Stimulated activated effector memory CD8-positive, alpha-beta T cell treated with anti-CD3 and anti-CD28 coated beads, Interleukin-12 subunit alpha, Interleukin-12 subunit beta, amount 100 ng/mL, for 72 hours (primary cell): ENCODE results near the gene INF2.

Experiments used
- ATAC-seq: fragments of 150-1000 bp; cut with Tn5 transposase; 2 replicates; pipeline ENCODE4 v1.10.0; 2021
- DNase-seq, 2 donors: peaks; one replicate each; pipeline ENCODE4 v3.0.0; 2021 to 2022; ENCODE audit warnings: low spot score in 2 of 2
- H3K27ac Mint-ChIP-seq: one replicate; pipeline ENCODE4 v1.8.0; 2022; ENCODE audit warnings: mild to moderate bottlenecking, mixed read lengths
- H3K36me3 Mint-ChIP-seq: one replicate; pipeline ENCODE4 v1.8.0; 2022; ENCODE audit warnings: mild to moderate bottlenecking, mixed read lengths
- H3K4me1 Mint-ChIP-seq: one replicate; pipeline ENCODE4 v1.8.0; 2022; ENCODE audit warnings: mixed read lengths
- H3K4me3 Mint-ChIP-seq: one replicate; pipeline ENCODE4 v1.8.0; 2022; ENCODE audit warnings: mild to moderate bottlenecking, mixed read lengths
- H3K9me3 Mint-ChIP-seq: one replicate; pipeline ENCODE4 v1.8.0; 2022; ENCODE audit warnings: mixed read lengths

The INF2 gene

DNA sequence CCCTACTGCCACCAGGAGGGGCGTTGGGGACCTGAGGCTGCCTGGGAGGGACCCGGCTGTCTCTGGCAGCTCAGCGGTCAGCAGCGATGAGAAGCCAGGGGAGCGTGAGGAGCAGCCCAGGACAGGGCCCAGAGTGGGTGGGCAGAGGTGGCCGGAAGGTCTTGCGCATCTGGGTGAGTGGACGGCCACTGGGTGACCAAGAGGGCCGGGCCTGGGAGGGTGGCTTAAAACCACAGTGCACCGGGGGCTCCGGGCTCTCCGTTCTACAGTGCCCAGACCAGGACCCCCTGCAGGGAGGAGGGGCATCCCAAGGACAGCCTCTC is 10.0 kb downstream of the INF2 start:
- Mint-ChIP-seq H3K36me3 (peaks cover 10% of the 10 kb centered on the region), H3K9me3 (no peaks in the 10 kb centered on the region), H3K4me3 (no peak overlapping the region), H3K27ac (no peak overlapping the region), H3K4me1 (peaks cover 20% of the 10 kb centered on the region)
- no peak for DNase-seq
- ATAC-seq = no peak

DNA sequence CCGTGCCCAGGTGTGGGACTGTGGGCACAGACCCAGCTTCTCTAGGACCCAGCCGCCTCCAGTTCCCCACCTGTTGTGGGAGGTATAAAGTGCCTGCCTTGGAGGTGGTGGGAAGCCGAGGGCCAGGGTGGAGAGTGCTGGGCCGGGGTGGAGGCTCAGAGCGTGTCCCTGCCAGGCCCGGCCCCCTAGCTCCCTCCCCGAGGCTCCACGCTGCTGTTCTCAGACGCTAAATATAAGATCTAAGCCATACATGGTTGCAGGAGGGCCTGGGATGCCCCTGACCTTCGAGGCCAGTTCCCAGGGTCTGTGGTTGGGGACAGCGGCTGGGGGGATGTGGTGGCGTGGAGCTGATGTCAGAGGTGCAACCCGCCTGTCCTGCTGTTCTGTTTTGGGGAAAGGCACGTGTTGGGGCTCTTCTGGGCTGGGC is 10.8 kb downstream of the INF2 start:
- H3K9me3 Mint-ChIP-seq = no peaks in the 10 kb centered on the region
- H3K27ac Mint-ChIP-seq = no peak overlapping the region
- H3K4me1 Mint-ChIP-seq = peaks cover 11% of the 10 kb centered on the region
- no peak overlapping the region for H3K4me3 Mint-ChIP-seq
- ATAC-seq (no peak), DNase-seq (no peak)
- H3K36me3 Mint-ChIP-seq = peaks cover 6% of the 10 kb centered on the region

DNA sequence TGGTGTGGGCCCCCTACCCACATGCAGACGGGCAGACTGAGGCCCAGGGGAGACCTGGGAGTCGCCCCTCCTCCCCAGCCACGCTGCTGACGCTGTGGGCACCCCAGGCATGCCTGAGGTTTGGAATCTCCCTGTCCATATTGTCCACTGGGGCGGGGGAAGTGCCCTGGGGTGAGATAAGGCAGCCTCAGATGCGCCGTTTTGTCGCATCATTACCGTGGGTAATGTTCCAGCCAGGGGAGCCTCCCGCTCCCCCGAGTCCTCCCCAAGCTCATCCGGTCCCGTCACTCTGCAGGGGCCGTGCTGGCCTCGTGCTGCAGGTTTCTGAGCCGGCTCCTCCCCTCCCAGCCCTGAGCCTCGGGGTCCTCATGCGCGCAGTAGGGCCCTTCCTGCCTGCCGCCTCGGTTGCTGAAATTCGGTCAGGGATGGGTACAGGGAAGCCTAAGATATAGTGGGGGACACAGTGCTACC is 11.4 kb downstream of the INF2 start:
- Mint-ChIP-seq H3K4me3 (no peak overlapping the region), H3K9me3 (no peaks in the 10 kb centered on the region), H3K4me1 (peaks cover 6% of the 10 kb centered on the region), H3K36me3 (peaks cover 6% of the 10 kb centered on the region), H3K27ac (no peak overlapping the region)
- DNase-seq = no peak
- no peak for ATAC-seq

DNA sequence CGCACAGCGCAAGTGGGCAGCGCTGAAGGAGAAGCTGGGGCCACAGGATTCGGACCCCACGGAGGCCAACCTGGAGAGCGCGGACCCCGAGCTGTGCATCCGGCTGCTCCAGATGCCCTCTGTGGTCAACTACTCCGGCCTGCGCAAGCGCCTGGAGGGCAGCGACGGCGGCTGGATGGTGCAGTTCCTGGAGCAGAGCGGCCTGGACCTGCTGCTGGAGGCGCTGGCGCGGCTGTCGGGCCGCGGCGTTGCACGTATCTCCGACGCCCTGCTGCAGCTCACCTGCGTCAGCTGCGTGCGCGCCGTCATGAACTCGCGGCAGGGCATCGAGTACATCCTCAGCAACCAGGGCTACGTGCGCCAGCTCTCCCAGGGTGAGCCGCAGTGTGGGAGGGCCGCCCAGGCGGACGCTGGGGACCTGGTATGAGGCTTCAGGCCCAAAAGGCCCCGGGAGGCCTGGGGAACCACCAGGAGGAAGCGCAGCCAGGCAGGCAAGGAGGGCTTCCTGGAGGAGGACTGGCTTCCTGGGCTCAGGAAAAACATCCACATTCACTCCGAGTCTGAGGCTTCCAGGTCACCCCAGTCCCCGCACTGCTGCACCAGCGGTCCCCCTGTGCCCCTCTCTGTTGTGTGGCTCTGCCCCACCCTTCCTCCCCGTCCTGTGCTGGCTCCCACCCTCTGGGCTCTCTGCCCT is 12.1 kb downstream of the INF2 start:
- Mint-ChIP-seq H3K36me3 (peaks cover 6% of the 10 kb centered on the region), H3K4me1 (no peaks in the 10 kb centered on the region), H3K4me3 (no peak overlapping the region), H3K27ac (no peak overlapping the region), H3K9me3 (no peaks in the 10 kb centered on the region)
- DNase-seq (no peak), ATAC-seq (no peak)

DNA sequence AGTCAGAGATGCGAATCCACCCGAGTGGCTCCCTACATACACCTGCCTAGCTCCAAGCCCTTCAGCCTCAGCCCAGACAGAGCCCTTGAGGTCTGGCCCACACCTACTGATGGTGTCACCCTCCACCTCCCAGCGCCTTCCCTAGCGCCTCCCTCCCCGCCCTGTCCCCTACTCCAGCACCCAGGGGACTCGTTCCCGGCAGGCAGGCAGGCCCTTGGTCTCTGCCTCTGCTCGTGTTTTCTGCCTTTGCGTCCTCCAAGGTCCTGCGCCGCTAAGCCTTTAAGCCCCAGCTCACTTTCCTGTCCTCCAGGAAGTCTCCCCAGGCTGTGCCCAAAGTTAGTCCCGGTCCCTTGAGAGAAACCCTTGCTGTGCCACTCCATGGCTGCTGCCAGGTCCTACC is 12.7 kb downstream of the INF2 start:
- Mint-ChIP-seq H3K36me3 (peaks cover 6% of the 10 kb centered on the region), H3K27ac (no peak overlapping the region), H3K4me3 (no peak overlapping the region), H3K9me3 (no peaks in the 10 kb centered on the region), H3K4me1 (no peaks in the 10 kb centered on the region)
- ATAC-seq (no peak), DNase-seq (no peak)

DNA sequence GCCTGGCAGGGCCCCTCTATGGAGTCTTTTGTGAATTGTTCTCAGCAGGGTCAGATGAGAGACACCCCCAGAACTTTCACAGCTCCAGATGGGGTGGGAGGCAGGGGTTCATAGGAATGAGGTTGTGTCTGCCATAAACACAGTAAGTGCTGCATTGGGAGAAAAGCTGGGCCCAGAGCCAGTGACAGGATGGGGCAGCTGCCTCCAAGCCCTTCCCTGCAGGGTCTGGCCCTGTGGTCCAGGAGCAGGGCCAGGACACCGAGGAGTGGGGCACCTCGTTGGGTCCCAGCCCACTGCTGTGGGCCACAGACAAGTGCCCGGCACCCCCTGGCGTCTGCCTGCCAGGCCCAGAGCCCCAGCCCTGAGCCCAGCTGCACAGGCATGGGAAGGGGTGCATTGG is 13.3 kb downstream of the INF2 start:
- Mint-ChIP-seq H3K4me1 (no peaks in the 10 kb centered on the region), H3K36me3 (peaks cover 6% of the 10 kb centered on the region), H3K4me3 (no peak overlapping the region), H3K9me3 (no peaks in the 10 kb centered on the region), H3K27ac (no peak overlapping the region)
- DNase-seq (no peak), ATAC-seq (no peak)

DNA sequence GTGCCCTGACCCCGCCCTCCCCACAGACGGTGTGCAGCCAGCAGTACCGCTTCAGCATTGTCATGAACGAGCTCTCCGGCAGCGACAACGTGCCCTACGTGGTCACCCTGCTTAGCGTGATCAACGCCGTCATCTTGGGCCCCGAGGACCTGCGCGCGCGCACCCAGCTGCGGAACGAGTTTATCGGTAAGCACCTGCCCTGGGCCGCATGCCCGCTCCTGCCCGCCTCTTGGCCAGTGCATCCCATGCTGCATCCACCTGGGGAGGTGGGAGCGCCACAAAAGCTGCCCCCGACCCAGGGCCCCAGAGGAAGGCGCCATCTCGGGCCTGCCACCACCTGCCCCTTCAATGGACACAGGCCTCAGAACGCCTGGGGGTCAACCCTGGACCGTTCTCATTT is 13.9 kb downstream of the INF2 start:
- no peaks in the 10 kb centered on the region for H3K9me3 Mint-ChIP-seq
- ATAC-seq = no peak

DNA sequence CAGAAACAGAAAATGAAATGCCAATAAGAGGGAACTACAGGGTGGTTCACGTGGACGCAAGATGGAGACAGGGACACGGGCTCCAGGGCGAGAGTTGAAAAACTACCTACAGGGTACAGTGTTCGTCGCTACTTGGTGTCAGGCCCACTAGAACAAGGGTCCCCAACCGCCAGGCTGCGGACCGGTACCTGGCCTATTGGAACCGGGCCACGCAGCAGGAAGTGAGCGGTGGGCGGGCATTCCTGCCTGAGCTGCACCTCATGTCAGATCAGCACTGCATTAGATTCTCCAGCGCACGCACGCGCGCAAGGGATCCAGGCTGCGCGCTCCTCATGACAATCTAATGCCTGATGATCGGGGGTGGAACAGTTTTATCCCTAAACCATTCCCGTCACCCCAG is 14.8 kb downstream of the INF2 start:
- DNase-seq (no peak), ATAC-seq (no peak)
- Mint-ChIP-seq H3K36me3 (peaks cover 12% of the 10 kb centered on the region), H3K27ac (no peak overlapping the region), H3K4me1 (peaks cover 6% of the 10 kb centered on the region), H3K4me3 (no peak overlapping the region), H3K9me3 (no peaks in the 10 kb centered on the region)

More for the DNA sequence above, 13.9 kb downstream of the INF2 start:
- DNase-seq = no peak
- Mint-ChIP-seq H3K27ac (no peak overlapping the region), H3K36me3 (peaks cover 6% of the 10 kb centered on the region), H3K4me3 (no peak overlapping the region), H3K4me1 (no peaks in the 10 kb centered on the region)

DNA sequence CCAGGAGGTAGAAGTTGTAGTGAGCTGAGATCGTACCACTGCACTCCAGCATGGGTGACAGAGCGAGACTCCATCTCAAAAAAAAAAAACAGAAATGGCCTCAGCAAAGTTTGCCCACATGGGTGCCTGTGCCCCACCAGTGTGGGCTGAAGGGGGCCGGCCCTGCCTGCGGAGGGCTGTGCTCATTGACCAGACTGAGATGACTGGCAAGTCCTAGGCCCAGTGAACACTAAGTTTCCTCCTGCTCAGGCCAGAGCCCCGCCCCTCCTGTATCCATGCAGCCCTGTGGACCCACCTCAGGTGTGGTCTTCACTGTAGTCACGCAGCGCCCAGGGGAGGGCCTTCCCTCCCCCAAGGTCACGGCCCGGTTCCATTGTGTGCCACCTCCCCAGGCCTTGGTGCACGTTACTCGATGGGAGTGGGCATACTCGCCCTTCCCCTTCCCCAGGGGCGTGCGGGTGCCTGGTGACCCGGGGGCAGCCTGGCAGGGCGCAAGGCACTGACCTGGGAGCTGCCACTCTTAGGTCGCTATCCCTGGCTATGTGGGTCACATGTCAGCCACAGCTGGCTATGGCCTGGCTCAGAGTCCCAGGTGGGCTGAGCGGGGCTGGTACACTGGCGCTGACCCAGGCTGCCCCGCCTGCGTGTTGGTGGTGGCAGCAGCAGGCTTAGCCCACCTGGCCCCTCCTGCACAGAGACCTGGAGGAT is 16.1 kb downstream of the INF2 start:
- Mint-ChIP-seq H3K9me3 (no peaks in the 10 kb centered on the region), H3K4me3 (no peak overlapping the region), H3K4me1 (peaks cover 6% of the 10 kb centered on the region), H3K36me3 (peaks cover 12% of the 10 kb centered on the region), H3K27ac (no peak overlapping the region)
- DNase-seq = no peak
- ATAC-seq = no peak

DNA sequence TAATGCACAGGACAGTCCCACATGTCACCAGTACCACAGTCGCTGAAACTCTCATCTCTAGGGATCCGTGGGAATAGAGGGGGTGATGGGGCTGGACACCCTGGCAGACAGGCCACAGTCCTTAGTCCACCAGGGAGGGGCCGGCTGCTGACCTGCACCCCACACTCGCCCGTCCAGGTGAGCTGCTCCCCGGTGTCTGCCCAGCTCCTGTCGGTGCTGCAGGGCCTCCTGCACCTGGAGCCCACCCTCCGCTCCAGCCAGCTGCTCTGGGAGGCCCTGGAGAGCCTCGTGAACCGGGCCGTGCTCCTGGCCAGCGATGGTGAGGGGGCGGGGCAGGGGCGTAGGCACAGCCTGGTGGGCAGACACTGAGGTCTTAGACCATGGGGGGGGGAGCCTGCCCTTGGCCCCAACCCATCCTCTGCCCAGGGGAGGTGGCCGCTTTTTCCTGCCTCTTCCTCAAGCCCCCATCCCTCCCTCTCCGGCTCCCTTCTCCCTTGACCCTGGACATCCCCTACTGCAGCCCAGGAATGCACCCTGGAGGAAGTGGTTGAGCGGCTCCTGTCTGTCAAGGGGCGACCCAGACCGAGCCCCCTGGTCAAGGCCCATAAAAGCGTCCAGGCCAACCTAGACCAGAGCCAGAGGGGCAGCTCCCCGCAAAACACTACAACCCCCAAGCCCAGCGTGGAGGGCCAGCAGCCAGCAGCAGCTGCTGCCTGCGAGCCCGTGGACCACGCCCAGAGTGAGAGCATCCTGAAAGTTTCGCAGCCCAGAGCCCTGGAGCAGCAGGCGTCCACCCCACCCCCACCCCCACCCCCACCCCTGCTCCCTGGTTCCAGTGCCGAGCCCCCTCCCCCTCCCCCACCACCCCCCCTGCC is 17.6 kb downstream of the INF2 start:
- ATAC-seq (no peak), DNase-seq (no peak)
- Mint-ChIP-seq H3K36me3 (peaks cover 8% of the 10 kb centered on the region), H3K27ac (no peak overlapping the region), H3K4me3 (no peak overlapping the region), H3K4me1 (peaks cover 6% of the 10 kb centered on the region), H3K9me3 (no peaks in the 10 kb centered on the region)

DNA sequence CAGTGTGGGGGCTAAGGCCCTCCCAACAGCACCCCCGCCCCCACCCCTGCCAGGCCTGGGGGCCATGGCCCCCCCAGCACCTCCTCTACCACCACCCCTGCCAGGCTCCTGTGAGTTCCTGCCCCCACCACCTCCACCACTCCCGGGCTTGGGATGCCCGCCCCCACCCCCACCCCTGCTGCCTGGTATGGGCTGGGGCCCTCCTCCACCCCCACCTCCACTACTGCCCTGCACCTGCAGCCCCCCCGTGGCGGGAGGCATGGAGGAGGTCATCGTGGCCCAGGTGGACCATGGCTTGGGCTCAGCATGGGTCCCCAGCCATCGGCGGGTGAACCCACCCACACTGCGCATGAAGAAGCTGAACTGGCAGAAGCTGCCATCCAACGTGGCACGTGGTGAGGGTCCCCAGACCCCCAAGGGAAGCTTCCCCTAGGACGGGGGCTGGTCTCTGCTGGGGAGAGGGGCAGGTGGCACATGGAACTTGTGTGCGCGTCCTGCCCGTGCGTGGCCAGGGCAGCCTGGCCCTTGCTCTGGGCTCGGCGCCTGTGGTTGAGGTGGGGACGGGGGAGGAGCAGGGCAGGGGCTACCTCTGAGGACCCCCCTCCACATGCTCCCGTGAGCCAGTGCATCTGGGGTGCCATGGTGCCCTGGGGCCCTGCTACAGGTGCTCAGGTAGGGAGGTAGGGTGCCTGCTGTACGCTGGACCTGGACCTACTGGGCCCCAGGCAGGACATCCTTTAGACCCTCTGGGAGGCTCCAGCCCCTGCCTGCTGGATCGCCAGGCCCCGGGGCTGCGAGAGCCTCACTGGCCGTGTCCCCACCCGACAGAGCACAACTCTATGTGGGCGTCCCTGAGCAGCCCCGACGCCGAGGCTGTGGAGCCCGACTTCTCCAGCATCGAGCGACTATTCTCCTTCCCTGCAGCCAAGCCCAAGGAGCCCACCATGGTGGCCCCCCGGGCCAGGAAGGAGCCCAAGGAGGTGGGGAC is 18.5 kb downstream of the INF2 start:
- Mint-ChIP-seq H3K4me1 (peaks cover 6% of the 10 kb centered on the region), H3K9me3 (no peaks in the 10 kb centered on the region), H3K36me3 (peaks cover 8% of the 10 kb centered on the region), H3K27ac (no peak overlapping the region), H3K4me3 (no peak overlapping the region)
- DNase-seq (no peak), ATAC-seq (no peak)

DNA sequence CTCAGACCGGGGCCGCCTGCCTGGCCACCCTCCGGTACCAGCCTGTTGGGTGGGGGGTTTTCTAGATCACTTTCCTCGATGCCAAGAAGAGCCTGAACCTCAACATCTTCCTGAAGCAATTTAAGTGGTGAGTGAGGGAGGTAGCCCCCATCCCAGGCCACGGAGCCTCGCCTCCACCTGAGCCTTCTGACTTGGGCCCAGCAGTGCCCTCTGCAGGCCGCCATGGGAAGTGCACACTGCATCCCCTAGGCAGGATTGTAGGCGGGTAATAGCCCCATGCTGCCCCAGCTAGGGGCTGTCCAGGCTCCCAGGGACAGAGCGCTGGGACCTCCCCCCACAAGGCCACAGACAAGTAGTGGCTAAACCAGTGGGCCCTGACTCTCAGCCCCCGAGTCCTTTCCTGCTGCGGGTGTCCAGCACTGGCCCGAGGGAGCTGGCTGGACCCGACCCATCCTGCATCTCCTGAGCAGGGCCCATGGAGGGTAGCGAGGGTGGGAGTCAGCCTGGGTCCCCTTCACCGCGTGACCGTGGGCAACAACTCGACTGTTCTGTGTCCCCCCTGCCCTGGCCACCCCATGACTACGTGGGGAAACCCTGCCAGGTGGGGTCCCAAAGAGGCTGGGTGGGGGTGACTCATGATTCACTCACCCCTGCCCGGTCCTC is 19.3 kb downstream of the INF2 start:
- no peaks in the 10 kb centered on the region for H3K9me3 Mint-ChIP-seq
- H3K4me3 Mint-ChIP-seq = no peak overlapping the region
- H3K27ac Mint-ChIP-seq = no peak overlapping the region
- DNase-seq (peak; percentile 70 to 85), ATAC-seq (peak; percentile 70)
- H3K4me1 Mint-ChIP-seq = peaks cover 6% of the 10 kb centered on the region
- peaks cover 12% of the 10 kb centered on the region for H3K36me3 Mint-ChIP-seq

DNA sequence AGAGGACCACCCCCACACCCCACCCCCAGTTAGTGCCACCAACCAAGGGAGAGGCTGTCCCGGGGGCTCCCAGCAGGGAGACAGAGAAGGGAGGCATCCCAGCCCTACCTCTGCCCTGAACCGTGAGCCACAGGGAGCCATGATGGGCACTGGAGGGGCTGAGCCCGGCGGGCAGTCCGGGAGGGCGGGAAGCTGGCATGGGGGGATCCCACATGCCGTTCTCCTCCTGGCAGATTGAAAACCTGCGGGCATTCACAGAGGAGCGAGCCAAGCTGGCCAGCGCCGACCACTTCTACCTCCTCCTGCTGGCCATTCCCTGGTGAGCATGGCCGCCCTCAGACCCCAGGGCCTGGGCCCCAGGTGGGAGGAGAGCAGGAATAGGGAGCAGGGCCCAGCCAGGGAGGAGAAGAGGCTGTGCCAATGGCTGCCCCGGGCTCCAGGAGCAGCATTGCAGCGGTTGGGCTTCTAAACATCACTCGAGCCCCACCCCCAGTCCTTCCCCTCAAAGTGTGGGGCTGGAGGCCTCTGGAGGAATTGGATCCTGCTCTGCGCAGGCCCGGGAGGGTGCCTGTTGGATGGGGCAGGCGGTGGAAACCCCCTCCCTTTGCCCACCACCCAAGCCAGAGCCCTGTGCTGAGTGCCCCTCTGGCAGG is 20.1 kb downstream of the INF2 start:
- peaks cover 12% of the 10 kb centered on the region for H3K36me3 Mint-ChIP-seq
- no peaks in the 10 kb centered on the region for H3K9me3 Mint-ChIP-seq
- no peak for ATAC-seq

More for the DNA sequence above, 20.1 kb downstream of the INF2 start:
- Mint-ChIP-seq H3K4me3 (no peak overlapping the region), H3K27ac (no peak overlapping the region), H3K4me1 (peaks cover 6% of the 10 kb centered on the region)
- DNase-seq = no peak
